GM12801 (cell line): ENCODE measurements around the gene KCNIP2.

ENCODE experiments used
- TF ChIP-seq, protein P1 (sequence below): IDR thresholded peaks from one replicate; pipeline ENCODE4 v1.5.1; 2011; ENCODE audit warnings: control low read depth; ENCODE audit not compliant: insufficient read length; ENCODE audit errors: extremely low read depth

KCNIP2 gene

DNA sequence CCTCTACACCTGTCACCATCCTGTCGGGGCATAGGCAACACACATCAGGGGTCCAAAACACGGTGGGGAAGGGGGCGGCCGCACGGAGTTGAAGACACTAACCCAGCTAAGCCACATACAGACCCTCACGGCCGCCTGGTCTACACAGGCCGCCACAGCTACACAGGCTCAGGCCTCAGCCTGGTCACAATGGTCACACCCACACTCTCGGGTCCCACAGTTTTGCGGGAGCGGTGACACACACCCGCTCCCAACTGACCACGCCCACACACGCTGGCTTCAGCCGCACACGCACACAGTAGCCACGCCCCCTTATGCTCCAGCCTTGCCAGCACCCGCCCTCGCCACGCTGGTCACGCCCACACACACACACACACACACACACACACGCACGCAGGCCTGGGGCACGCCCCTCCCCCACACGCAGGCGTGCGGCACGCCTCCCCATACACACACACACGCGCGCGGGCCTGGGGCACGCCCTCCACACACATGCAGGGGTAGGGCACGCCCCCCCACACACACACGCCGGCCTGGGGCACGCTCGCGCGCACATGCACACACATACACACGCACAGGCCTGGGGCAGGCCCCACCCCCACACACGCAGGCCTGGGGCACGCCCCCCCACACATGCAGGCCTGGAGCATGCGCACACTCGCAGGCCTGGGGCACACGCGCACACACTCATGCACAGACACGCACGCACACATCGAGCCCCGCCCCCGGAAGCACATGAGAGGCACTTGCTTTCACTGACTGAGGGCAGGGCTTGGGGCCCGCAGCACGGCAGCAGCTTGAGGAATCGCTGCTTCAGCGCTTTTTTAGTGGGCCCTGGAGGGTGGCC is 13.1 kb downstream of the KCNIP2 start:
- TF ChIP-seq, protein P1, sequence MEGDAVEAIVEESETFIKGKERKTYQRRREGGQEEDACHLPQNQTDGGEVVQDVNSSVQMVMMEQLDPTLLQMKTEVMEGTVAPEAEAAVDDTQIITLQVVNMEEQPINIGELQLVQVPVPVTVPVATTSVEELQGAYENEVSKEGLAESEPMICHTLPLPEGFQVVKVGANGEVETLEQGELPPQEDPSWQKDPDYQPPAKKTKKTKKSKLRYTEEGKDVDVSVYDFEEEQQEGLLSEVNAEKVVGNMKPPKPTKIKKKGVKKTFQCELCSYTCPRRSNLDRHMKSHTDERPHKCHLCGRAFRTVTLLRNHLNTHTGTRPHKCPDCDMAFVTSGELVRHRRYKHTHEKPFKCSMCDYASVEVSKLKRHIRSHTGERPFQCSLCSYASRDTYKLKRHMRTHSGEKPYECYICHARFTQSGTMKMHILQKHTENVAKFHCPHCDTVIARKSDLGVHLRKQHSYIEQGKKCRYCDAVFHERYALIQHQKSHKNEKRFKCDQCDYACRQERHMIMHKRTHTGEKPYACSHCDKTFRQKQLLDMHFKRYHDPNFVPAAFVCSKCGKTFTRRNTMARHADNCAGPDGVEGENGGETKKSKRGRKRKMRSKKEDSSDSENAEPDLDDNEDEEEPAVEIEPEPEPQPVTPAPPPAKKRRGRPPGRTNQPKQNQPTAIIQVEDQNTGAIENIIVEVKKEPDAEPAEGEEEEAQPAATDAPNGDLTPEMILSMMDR: no peak

DNA sequence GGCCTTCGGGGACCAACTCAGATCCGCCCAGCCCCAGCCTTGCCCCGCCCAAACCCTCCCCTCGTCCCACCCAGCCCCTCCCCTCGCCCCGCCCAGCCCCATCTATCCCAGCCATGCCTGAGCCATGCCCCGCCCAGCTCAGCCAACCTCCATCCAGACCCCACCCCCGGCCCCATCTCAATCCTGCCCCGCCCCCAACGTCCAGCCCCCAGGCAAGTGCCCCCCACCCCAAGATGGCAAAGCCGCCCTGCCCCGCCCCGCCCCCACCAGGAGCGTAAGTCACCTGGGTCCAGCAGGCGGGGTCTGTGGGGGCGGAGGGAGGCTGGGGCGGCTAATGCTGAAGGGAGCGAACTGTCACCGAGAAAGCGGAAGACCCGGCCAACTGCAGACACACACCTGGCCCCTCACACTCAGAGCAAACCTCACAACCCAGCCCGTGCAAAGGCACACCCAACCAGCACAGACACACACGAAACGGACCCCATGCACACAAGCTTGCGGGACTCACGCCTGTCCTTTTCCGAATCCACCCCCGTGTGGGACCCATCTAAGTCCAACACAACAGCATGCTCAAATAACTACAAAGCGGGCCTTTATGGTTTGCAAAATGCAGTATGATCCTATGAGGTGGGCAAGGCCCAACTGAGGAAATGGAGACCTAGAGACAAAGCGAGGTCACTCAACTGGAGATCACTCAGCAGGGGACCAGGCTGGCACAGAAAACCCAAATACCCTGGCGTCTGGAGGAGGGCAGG is 13.9 kb downstream of the KCNIP2 start:
- TF ChIP-seq, protein P1: no peak

DNA sequence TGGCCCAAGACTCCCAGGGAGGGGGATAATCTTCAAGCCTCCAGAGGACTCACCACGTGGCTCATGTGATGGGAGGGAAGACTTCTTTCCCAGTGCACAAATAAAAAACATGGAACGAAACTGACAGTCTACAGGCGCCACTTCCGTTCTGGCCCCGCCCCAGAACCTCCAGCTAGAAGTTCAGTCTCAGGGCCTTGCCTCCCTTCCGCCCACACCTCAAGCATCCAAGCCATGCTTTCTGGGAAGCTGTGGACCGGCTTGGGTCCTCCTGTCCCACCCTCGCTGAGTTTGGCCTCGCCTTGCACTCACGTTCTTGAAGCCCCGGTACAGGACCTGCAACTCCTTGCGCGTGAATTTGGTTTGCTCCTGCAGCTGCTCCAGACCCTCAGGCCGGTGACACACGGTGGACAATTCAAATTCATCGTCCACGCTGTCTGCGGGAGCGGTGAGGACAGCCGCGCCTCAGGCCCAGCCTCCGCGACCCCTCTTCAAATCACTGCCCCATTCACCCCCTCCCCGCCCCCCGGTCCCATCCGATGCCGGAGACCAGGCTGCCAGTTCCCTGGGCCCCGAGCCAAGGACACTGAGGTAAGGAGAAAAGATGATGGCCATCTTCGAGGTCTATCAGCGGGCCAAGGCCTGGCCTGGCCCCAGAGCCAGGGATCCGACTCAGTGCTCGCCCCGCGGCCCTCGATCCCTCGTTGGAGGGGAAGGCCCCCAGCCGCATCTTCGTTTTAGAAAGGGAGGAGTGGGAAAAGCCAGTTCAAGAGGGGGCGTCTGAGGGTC is 14.6 kb downstream of the KCNIP2 start:
- TF ChIP-seq, protein P1: no peak

DNA sequence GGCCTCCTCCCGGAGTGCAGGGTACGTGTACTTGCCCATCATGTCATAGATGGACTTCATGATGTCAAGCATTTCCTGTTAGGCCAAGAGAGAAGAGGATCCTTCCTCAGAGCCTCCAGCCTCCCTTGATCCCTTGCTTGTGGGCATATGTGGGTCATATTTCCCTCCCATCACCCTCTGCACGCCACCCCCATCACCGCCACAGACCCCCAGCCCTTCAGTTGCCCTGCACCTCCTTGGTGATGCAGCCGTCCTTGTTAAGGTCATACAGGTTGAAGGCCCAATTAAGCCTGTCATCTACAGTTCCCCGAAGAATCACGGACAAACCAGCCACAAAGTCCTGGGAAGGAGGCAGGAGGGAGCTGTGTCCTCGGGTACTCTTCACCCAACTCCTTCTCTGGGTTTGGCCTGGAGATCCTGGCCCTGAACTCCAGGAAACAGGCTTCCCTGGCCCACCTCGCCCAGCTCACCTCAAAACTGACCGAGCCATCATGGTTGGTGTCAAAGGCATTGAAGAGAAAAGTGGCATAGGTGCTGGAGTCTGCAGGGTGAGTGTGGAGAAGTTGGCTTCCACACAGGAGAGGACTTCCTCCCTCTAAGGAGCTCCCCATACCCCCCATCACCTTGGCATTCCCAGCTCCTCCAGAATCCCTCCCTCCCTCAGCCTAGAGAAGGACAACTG is 15.5 kb downstream of the KCNIP2 start:
- TF ChIP-seq, protein P1: no peak

DNA sequence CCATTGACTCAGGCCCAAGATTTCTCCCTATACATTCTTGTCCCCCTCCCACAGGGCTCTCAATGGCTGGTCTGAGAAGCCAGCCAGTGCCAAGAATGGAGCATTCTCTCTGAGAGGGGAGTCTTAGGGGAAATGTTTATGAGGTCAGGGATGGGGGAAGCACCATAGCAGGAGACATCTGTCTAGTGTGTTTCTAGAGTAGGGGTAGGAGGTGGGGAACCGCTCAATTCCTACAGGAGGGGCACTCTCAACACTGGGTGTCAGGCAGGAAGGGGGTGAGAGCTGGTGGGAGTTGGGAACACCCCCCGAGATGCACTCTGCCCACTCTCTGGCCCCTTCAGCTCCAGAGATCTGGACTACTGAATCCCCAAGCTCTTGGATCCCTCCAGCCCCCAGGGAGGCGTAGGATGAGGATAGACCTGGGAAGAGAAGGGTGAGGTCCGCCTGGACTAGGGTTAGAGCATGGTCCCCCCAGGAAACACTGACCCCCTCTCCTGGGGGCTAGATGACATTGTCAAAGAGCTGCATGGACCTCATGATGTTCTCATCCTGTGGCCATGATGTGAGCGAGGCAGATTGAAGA is 16.7 kb downstream of the KCNIP2 start:
- TF ChIP-seq, protein P1: no peak

DNA sequence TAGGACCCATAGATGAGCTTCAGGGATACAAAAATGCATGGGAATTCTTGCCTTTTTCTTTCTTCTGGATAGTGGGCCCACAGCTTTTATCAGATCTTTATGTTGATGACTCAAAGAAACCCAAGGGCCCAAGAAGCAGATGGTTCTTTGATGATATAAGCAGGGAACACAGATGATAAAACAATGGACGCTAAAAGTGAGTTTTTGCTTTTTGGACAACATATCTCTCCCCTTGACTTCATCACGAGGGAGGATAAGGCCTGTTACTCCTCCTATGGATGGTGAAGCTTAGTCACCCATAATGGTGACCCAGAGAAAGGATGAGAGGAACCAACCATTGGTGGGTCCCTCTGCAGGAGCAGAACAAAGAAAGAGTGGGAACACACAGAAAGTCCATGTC is 18.9 kb downstream of the KCNIP2 start:
- TF ChIP-seq, protein P1: no peak
